Stimulated activated CD4-positive, alpha-beta T cell treated with anti-CD3 and anti-CD28 coated beads, Interleukin-2, amount 100 ng/mL, for 24 hours (primary cell): ENCODE data around the gene CNIH1.
"Not testable (repeated sequence)": the region's sequence is repeated elsewhere in the genome, so short reads cannot be mapped to it uniquely, and the experiment has no call there.

ENCODE experiments used
- DNase-seq, 2 donors: peaks; one replicate each; pipeline ENCODE4 v3.0.0-alpha.2; 2020

The CNIH1 gene

DNA sequence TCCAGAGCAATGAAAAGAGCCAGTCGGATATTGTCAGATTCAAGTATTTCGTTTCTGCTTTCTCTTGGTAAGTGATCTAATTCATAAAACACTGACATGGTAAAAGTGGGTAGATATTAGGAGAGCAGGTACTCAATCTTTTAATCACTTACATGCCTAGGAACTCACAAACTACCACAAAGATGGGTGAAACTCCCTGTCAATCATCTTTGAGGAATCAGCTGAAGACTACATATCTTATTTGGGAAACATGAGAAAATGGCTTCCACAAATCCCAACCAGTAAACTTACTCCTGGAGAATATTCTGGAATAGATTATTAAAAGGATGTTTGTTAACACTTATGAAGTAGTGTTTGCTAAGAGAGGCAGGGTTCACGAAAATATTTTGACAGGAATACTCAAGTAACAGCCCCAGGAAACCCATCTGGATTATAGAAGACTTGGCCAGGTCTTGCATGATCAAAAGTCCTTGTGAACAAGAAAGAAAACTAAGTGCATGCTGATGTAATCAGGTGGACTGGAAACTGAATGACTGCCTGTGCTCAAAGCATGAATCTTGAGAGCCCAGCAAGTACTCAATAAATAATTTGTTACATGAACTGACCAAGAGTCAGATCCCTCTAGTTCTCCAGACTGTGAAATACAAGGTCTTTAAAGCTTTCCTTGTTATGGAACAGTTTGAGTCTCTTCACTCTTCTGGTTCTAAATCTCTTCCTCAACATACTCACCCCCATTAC, 15.5 kb downstream of the CNIH1 start:
- no peak for DNase-seq

DNA sequence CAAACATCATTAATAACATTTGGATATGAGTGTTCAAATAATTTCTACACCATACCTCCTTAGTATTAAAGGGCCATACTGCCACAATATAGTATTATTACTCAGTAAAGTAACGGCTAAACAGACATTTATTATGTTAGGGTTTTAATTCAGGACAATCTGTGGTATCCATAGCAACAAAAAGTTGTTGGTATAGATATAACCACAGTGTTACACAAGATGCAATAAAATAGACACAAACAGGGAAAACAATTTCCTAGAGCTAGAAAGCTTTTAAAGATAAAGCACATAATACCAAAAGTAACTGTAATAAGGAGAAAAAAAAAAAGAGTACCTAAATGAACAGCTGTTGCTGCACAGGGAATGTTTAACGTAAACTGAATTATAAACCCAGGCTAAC, 16.1 kb downstream of the CNIH1 start:
- no peak for DNase-seq

DNA sequence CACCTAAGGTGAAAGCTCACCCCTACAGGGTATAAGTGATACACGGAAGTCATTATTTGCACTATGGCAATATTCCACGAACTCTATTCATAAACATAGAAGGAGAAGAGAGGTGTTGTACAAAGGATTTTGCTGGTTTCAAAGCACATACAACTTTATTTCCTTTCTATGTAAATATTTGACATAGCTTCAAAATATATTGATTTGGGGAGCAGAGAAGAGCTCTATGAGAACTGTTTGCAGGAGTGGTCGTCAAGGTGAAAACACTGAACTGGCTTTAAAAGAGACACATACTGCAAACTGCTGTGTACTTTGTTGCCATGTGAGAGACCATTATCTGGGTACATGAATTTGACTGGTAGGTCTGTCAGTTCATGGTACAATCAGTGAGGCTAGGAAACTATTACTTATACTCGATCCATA, 16.7 kb downstream of the CNIH1 start:
- no peak for DNase-seq

DNA sequence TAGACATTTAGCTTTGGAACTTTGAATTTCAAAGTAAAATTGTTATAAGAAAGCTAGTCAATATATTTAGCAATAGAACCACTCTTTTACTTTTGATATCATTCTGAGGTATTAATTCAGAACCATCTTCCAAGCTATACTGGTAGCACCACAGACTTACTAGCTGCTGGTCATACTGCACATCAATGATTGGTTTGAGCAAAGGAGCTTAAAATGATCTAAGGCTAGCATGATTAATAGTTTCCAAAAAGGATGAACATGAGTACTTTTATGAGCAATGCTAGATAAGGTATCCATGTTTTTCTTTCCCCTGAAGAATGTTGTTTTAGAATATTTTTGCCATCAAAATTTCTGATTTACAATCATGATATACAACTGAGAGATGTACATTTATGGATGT, 17.2 kb downstream of the CNIH1 start:
- no peak for DNase-seq

DNA sequence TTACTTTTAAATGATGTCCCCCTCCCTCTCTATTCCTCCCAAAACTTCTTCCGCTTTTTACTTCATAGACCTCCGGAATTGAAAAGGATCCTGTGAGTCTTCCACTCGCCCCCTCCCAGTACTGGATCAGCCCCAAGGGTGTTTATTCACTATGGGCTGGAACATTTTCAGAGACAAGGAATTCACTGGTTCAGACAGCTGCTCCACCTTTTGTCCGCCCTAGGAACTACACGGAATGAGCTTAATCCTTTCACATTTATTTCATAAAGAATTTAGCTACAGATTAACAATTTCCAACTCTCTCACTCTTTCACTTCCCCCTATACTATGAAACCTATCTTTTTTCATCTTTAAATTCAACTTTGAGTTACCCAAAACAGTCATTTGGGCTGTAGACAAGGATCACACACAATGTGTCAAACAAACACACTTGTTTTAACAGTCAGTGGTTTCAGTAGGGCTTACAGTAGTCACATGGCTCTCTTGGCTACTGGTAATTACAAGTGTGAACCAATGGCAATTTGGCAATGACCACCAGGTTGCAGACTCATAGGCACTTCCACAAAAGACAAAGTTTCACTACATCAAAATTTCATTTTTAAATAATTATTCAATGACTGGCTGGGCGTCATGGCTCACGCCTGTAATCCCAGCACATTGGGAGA, 20.6 kb downstream of the CNIH1 start:
- DNase-seq = no peak

DNA sequence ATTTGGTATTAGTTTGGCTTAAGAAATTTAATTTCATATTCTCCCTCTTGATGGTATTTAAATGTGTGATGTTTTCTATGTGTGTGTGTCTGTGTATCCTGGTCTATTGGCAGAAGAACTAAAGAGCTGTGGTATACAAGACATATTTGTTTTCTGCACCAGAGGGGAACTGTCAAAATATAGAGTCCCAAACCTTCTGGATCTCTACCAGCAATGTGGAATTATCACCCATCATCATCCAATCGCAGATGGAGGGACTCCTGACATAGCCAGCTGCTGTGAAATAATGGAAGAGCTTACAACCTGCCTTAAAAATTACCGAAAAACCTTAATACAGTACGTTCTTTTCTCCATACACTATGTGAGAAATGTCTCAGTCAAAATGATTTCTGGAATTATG, 29.8 kb downstream of the CNIH1 start:
- DNase-seq = no peak

DNA sequence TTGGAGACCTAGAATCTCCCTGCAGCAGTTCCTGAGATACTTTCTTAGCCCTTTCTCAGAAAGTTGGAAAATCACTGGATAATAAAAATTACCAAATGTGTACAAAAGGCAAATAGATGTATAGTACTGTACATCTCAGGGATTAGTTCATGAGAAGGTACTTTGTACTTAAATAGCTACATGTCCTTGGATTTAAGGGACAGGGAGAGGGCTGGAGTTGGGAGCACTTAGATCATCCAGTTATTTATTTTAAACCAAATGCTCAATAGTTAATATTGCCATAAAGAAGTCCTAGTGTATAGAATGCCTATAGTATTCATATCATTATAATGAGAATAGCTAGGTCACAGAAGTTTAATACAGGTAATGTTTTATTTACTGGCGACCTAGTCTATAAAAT, 31.0 kb downstream of the CNIH1 start:
- DNase-seq = no peak

DNA sequence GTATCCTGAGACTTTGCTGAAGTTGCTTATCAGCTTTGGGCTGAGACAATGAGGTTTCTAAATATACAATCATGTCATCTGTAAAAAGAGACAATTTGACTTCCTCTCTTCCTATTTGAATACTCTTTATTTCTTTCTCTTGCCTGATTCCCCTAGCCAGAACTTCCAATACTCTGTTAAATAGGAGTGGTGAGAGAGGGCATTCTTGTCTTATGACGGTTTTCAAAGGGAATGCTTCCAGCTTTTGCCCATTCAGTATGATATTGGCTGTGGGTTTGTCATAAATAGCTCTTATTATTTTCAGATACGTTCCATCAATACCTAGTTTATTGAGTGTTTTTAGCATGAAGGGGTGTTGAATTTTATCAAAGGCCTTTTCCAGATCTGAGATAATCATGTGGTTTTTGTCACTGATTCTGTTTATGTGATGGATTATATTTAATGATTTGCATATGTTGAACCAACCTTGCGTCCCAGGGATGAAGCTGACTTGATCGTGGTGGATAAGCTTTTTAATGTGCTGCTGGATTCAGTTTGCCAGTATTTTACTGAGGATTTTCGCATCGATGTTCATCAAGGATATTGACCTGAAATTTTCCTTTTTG, 37.7 kb downstream of the CNIH1 start:
- DNase-seq = not testable (repeated sequence)

DNA sequence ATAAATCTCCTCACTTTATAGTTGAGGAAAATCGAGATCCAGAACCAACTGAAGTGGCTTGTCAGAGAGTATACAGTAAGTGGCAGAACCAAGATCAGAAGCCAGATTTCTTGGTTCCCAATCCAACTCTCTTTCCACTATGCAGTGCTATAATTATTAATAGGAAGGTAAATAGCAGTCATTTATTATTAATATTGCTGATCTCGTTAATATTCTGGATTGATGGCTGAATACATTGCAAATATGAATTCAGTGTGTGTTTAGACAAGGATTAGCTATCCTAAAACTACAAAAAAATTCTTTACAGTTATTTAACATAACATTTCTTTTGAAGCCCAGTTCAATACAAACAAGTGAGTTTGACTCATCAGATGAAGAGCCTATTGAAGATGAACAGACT, 41.6 kb downstream of the CNIH1 start:
- DNase-seq = no peak

DNA sequence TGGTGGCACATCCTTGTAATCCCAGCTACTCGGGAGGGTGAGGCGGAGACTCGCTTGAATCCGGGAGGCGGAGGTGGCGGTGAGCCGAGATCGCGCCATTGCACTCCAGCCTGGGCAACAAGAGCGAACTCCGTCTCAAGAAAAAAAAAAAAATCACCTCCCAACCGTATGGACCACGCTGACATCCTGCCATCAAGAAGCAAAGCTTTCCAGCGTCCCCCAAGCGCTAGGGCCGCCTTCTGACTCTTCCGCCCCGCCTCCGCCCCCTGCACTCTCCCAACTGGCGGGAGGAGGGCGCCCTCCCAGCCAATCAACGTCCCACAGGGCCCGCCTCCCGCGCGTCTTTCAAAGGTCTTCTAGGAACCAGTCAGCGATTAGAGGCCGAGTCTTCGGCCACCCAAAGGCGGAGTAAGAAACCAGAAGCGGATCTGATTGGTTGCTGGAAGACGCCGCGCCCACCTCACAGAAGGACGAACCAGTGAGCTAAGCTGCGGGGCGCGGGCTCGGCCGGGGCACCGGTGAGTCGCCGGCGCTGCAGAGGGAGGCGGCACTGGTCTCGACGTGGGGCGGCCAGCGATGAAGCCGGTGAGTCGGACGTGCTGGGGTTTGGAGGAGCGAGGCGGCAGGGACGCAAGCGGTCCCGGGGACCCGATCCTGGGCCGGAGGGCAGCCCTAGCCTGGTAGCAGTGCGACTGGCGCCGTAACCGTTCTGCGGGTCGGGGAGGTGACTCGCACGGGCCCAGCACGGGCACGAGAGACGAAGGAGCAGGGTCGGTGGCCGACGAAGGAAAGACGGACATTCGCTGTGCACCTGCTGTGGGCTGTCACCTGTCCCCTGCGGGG, 44.5 kb downstream of the CNIH1 start, which contains the start of gene CDKN3:
Gene CDKN3 (plus strand): TSS at position 515 of the 843 bp plus-strand sequence. CDS start 62 bp downstream, at position 577.
- peak; percentile 97 for DNase-seq

DNA sequence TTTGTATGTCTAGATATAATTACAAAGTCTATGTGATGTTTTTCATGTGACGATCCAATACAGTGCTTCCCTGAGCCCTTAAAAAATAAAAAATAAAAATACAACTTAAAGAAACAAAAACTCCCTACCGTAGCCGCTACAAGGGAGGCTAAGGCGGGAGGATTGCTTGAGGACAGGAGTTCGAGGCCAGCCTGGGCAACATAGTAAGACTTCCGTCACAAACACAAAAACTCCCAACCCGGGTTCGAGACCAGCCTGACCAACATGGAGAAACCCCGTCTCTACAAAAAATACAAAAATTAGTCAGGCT, 45.0 kb downstream of the CNIH1 start:
- peak in 1 of 2 donors; percentile 28 for DNase-seq

DNA sequence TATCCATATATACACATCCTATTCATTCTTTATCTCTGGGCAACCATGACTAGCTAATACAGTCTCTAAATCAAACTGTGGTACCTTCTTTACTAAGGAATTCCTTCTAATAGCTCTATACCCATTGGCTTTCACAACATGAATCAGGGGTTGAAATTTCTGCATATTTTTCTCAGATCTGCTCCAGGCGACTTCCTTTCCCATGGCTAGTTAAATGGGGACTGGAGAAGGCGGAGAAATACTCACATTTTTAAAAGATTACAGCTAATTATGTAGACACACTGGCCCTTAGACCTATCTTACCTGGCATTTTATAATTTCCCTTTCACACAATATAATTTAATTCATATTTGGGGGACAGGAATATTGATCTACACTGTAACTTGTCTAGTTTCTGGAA, 45.5 kb downstream of the CNIH1 start:
- no peak for DNase-seq

DNA sequence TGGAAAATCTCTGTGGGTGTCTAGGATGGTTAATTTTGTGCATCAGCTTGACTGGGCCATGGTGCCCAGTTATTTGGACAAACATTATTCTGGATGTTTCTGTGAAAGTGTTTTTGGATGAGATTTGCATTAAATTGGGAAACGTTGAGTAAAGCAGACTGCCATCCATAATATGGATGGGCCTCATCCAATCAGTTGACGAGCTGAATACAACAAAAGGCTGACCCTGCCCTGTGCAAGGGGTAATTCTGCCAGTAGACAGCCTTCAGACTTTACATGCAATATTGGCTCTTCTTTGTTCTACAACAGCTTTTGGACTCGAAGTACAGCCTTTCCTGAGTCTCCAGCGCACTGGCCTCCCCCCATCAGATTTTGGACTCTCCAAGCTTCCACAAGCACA, 45.9 kb downstream of the CNIH1 start:
- no peak for DNase-seq

DNA sequence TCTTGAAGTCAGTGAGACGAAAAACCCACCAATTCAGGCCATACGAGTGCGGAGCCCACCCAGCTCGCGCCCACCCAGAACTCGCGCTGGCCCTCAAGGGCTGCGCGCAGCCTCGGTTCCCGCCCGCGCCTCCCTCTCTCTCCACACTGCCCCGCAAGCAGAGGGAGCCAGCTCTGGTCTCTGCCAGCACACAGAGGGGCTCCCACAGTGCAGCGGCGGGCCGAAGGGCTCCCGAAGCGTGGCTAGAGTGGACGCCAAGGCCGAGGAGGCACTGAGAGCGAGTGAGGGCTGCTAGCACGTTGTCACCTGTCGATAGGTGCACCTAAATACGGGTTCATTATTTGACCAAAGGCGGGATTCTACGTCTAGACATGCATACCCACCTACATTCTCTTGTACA, 46.6 kb downstream of the CNIH1 start:
- DNase-seq = no peak

DNA sequence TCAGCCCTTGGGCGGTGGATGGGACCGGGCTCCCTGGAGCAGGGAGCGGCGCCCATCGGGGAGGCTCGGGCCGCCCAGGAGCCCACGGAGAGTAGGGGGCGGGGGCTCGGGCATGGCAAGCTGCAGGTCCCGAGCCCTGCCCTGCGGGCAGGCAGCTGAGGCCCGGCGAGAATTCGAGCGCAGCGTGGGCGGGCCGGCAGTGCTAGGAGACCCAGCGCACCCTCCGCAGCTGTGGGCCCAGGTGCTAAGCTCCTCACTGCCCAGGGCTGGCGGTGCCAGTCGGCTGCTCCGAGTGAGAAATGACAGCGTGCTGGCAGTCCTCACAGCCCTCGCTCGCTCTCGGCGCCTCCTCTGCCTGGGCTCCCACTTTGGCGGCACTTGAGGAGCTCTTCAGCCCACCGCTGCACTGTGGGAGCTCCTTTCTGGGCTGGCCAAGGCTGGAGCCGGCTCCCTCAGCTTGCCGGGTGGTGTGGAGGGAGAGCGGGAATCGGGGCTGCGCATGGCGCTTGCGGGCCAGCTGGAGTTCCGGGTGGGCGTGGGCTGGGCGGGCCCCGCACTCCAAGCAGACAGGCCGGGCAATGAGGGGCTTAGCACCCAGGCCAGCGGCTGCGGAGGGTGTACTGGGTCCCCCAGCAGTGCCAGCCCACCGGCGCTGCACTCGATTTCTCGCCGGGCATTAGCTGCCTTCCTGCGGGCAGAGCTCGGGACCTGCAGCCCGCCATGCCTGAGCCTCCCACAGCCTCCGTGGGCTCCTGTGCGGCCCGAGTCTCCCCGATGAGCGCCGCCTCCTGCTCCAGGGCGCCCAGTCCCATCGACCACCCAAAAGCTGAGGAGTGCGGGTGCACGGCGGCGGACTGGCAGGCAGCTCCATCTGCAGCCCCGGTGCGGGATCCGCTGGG, 47.9 kb downstream of the CNIH1 start:
- DNase-seq = not testable (repeated sequence)

DNA sequence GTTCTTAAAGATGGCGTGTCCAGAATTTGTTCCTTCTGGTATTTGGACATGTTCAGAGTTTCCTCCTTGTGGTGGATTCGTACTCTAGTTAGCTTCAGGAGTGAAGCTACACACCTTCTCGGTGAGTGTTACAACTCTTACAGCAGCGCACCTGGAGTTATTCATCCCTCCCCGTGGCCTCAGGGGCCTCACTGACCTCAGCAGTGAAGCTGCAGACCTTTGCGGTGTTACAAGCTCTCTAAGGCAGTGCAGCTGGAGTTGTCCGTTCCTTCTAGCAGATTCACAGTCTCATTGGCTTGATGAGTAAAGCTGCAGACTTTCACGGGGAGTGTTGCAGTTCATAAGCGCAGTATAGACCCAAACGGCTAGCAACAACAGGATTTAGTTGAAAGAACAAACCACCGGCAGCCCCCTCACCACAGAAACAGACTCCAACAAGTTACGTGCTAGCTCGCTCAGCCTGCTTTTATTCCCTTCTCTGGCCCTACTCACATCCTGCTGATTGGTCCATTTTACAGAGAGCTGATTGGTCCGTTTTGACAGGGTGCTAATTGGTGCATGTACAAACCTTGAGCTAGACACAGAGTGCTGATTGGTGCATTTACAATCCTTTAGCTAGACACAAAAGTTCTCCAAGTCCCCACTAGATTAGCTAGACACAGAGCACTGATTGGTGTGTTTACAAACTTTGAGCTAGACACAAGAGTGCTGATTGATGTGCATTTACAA, 48.9 kb downstream of the CNIH1 start:
- DNase-seq = no peak

DNA sequence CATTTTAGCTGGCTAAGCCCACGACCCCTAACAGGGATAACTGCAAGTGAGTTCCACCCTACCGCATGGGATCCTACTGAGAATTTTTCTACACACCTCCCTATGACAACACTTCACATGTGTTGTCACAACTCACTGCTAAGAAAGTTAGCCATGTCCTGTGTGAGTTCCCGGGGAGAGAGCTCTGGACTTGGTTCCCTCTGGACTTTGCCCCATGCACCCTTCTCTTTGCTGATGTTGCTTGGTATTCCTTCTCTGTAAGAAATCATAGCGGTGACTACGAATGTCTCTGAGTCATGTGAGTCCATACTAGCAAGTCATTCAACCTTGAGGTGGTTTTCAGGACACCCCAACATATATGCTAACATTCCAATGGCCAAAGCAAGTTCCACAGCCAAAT, 53.8 kb downstream of the CNIH1 start:
- DNase-seq = no peak

DNA sequence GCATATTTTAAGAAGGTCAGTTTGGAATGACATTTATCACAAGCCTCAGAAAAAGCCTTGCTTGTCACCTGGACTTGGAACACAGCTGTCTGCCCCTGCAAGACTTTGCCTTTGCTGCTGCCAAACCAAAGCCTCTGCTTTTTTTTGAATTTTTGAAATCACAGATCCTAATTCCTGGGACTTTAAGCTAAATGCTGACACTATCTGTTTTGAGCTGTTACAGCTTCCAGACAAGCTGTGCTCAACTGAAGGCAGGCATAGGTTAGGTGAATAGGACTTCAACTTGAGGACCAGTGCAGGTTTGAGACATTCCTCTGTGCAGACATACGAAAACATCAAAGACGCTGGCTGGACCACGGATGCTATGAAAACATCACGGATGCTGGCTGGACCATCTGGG, 55.6 kb downstream of the CNIH1 start:
- DNase-seq = no peak

DNA sequence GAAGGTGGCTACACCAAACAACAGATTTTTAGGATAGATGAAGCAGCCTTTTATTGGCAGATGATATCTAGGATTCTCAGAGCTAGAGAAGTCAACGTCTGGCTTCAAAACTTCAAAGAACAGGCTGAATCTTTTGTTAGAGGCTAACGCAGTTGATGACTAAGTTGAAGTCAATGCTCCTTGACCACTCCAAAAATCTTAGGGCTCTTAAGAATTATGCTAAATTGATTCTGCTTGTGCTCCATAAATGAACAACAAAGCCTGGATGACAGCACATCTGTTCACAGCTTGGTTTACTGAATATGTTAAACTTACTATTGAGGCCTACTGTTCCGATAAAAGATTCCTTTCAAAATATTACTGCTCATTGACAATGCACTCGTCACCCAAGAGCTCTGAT, 57.3 kb downstream of the CNIH1 start:
- no peak for DNase-seq

DNA sequence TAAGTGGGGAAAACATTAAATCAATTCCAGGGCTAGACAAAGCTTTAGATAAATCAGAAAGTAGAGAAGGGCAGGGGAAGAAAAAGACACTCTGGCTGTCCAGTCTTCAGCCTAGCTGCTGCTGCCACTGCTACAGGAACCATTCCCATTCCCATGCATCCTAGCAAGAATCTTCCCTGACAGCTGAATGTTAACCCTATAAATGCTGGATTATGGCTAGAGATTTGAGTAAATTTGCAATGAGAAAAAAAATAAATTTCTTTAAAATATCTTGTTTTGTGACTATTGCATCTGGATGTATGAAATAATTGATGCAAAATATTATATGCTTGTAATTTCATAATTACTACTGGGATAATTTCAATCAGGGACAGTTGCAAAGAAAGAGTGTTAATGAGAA, 59.4 kb downstream of the CNIH1 start:
- no peak for DNase-seq

DNA sequence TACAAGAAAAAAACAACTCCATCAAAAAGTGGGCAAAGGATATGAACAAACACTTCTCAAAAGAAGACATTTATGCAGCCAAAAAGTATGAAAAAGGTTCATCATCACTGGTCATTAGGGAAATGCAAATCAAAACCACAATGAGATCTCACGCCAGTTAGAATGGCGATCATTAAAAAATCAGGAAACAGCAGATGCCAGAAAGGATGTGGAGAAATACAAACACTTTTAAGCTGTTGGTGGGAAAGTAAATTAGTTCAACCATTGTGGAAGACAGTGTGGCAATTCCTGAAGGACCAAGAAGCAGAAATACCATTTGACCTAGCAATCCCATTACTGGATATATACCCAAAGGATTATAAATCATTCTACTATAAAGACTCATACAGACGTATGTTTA, 60.6 kb downstream of the CNIH1 start:
- not testable (repeated sequence) for DNase-seq

DNA sequence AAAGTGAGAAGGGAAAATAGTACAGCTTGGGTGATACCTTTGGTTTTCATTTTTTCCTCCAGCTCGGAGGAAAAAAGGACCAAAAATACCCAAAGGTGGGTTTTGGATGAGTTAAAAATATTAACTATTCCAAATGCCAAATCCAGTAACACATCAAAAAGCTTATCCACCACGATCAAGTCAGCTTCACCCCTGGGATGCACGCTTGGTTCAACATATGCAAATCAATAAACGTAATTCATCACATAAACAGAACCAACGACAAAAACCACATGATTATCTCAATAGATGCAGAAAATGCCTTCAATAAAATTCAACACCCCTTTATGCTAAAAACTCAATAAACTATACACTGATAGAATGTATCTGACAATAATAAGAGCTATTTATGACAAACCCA, 62.3 kb downstream of the CNIH1 start:
- DNase-seq = not testable (repeated sequence)
